ENCODE data around the gene CD55.
"Not testable (repeated sequence)": the region's sequence is repeated elsewhere in the genome, so short reads cannot be mapped to it uniquely, and the experiment has no call there.

Gene CD55

DNA sequence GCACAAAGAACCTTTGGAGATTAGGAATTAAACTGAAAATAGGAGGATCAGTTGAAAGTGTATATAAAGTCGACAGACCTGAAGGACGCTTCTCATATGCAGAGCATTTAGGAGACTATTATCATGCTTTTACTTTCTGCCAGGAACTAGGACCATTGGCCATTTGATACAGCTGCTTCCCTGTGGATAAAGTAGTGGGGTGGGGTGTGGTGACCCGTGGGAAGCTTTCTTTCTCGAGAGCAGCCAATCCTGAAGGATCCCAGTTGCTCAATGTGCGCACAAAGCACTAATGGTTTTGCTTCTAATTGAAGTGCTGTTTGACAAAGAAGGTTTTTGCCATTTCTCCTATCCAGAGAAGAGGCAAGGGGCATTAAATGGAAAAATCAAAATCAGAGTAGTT, 14.9 kb upstream of the CD55 start:
- DNase-seq: no peak

DNA sequence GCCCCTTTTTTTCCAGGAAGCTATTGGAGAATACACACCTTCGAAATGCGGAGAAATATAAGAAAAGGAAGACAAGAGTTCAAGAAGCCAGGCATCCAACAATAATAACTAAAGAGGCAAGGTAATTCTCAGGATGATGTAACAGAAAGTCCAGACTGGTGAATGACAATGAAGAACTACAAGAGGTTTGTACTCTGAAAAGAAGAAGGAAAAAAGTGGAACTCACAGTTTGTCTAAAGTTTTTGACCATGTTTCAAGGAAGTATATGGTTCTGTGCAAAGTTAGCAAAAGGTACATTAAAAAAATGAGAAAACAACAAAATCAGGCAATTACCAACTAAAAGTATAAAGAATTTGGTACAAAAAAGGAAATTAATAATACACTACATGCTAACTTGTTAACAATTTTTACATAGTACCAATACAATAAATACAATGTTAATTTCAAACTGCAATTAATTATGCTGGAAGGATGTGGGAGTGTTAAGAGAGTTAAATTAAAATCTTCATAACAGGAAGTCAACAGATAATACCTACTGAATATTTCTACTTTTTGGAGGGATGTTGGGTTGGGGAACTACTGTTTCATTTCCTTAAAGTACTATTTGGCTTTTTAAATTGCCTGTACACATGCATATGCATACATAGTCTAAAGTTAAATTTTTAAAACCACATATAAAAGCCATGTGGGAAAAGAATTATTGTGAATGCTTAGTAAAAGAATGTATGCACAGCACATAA, 12.9 kb upstream of the CD55 start:
- no peak for DNase-seq

DNA sequence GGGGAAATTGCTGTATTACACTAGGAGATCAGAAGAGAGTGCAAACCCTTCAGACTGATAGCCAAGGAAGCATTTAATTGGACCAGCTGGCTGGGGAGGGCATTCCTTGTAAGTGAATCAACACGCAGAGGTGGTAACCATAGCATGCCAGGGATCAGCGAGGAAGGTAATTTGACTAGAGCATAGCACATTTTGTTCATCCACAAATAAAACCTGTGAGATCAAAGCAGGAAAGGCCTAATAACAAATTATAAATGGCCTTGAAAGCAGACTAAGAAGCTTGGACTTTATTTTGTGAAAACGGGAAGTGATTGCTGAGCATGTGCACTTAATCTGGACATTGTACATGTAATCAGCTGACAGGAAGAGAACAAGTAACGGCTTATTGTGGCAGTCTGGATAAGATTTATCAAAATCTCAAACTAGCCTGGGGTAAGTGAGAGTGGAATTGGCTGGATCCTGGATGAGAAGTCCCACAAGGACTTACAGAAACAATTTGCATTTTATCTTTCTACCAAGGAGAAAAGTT, 11.7 kb upstream of the CD55 start:
- DNase-seq: no peak

DNA sequence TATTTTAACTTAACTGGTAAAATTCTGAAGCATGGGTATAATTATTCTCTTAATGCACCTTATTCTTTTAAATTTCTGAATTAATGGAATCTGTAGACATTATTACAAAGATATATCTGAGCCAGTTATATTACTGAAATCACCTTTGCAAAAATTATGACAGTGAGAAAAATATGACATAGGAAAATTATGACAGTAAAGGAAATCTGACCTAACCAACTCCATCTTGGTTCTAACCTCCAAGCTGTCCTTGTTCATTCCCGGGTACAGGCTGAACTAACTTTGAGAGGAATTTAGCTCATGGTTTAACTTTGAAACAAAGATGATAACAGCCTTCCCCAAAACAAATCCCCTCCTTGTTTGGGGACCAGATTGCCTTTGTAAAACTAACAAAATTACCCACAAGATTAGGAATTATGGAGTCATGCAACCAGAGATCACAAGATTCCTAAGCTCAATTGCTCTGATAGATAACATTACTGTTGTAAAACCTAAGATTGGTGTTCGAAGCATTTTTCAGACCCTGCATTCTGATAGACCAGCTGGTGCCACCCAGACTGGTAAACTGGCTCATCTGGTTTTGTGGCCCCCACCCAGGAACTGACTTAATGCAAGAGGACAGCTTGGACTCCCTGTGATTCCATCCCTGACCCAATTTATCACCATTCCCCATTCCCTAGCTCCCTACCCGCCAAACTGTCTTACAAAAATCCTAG, 9.4 kb upstream of the CD55 start:
- no peak for DNase-seq

DNA sequence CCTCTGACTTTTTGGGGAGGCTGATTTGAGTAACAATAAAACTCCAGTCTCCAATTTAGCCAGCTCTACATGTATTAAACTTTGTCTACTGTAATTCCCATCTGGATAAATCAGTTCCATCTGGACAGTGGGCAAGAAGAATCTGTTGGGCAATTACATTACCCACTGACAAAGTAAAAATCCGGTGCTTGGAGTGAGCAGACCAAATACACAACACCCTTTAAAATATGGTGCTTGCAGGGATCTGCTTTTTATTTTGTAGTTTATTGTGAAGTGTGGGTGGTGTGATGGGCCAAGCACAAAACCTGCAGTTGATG, 8.9 kb upstream of the CD55 start:
- no peak for DNase-seq

DNA sequence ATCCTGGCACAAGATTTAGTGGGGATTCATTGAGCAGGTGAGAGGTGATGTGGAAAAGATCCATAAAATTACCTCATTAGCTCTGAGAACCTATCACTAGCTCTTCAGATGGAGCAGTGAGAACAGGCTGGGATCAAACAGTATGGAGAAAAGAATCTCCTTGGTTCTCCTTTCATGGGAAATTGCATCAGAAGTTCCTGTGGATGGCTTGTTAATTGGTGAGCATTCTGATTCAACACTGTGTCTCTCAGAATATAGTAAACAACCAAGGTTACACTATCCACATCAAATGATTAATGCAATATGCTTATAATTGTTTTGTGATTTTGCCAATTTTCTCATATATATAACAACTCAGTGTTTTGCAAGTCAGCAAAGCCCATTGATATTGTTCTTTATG, 8.3 kb upstream of the CD55 start:
- no peak for DNase-seq

DNA sequence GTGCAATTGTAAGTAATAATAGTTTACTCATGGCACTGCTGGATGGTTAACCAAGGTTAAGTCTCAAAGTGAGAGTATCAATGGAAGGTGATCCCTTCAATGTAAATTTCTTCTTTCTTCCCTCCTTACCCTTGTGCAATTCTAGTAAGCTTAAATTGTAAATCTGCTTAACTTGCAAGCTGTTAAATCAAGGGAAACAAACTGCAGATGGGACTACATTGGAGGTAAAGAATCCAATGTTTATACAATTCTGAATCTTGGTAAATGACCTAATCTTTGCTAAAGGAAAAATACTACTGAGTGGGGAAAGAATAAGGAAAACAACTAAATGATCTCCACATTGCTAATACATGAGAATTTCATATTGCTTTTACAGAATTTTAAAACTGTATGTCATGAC, 6.7 kb upstream of the CD55 start:
- no peak for DNase-seq

DNA sequence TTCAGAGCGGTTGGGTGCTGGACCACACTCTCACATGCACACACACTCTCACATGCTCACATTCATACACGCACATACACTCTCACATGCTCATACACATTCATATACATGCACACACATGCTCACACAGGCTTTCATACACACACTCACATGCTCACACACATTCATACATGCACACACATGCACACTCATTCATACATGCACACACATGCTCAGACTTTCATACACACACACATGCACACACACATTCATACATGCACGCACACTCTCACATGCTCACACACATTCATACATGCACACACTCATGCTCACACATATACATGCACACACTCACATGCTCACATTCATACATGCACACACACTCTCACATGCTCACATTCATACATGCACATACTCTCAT, 6.0 kb upstream of the CD55 start:
- DNase-seq: no peak

DNA sequence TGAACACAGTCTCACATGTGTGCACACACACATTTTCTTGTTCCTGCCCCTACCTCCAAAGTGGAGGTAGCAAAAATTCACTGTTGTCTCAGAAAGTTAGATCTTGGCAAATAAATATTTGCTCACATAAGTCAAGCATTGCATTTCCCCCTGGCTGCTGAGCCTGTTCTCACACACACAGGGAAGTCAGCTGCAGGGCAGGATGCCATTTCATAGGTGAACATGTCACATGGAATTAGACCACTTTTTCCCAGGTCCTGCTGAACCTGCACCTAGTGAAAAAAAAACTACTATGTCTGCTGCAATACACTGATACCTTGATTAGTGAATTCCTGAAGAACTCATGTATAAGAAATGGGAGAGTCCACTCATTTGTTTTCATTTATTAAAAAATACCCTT, 5.3 kb upstream of the CD55 start:
- DNase-seq: no peak

DNA sequence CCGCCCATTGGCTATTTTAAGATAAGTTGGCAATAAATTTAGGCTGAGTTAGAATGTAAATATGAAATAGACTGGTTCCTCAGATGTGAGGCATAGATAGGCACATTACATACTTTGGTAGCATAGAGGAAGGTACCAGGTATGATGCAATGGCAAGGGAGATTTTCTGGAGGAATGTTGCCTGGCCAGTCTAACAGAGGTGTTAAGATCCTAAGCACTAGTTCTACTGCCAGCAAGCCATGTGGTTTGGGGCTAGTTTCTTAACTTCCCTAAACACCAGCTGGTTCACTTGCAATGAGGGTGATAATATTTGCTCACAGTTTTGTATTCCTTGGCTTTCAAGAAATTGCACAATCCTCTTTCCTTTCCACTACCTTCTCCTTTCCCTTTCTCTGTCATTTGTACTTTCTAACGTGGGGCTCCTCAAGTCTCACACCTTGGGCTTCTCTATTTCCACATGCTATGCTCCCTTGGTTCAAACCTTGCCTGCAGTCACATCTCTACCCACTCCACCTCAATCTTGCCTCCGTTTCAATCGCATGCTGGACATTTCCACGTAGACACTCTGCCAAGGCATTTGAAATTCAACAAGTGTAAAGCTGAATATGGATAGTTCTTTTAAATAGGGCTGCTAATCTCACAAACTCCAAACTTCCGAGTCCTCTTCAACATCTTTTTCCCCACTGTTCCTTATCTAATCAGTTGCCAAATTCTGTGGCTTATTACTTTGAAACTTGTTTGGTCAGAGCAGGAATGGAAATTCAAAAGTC, 4.7 kb upstream of the CD55 start:
- DNase-seq: no peak

DNA sequence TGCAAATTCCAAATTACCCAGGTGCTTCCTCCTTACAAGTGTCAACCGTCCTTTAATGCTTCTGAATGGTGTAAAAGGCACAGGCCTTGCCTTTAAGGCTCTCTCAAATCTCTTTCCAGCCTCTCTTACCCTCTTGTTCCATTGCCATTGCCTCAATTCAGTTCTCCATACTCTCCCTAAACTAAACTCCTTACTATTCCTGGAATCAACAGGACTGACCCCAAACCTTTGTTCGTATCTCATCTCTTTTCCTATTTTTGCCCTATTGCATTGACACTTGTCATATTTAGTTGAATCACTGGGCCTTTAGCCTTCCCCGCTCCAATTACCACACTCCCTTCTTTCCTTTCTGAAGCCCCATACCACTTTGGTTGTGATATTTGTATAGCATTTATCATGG, 3.9 kb upstream of the CD55 start:
- no peak for DNase-seq

DNA sequence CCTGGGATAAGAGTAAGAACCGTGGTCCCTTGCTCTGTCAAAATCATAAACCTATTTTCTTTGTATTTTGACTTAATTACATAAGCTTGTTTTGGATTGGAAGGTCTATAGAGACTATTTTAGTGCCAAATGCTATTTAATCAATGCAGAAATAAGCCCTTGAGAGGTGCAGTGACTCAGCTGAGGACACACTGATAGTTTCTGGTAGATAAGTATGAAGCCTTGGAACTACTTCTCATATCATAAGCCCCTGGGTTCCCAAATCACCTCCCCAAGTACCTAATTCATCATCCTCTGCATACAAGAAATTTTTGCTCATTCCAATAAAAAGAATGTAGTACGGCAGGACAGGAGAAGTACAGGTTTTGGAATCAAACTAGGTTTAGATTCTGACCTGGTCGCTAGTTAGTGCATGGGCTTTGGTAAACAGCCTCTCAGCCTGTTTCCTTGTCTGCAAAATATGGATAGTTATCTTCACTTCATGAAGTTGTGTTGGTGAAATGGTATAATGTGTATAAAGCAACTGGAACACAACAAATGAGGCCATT, 3.3 kb upstream of the CD55 start:
- DNase-seq: no peak

DNA sequence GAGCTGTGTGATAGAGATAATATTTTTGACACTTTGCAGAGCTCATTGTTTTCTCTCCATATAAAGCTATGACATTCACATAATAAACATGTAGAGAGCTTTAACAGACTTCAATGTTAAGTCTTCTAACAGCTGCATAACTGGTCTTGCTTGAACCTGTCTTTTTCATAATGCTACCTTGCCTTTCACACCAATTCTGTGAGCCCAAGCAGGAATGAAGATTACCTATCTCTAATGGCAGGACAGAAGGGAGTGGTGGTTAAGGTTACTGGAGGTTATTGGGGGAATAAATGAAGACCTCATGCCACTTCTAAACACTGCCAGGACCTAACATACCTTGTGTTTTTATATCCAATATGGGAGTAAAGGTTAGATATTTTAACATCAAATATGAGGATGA, 2.3 kb upstream of the CD55 start:
- no peak for DNase-seq

DNA sequence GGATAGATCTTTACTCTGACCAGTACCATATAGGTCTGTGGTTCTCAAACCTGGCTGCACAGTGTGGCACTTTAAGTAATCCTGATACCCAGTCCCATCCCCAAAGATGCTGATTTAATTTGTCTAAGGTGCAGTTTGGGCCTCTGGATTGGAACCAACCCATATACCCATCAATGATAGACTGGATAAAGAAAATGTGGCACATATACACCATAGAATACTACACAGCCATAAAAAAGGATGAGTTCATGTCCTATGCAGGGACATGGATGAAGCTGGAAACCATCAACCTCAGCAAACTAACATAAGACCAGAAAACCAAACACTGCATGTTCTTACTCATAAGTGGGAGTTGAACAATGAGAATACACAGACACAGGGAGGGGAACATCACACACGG, 1.4 kb upstream of the CD55 start:
- DNase-seq: not testable (repeated sequence)

DNA sequence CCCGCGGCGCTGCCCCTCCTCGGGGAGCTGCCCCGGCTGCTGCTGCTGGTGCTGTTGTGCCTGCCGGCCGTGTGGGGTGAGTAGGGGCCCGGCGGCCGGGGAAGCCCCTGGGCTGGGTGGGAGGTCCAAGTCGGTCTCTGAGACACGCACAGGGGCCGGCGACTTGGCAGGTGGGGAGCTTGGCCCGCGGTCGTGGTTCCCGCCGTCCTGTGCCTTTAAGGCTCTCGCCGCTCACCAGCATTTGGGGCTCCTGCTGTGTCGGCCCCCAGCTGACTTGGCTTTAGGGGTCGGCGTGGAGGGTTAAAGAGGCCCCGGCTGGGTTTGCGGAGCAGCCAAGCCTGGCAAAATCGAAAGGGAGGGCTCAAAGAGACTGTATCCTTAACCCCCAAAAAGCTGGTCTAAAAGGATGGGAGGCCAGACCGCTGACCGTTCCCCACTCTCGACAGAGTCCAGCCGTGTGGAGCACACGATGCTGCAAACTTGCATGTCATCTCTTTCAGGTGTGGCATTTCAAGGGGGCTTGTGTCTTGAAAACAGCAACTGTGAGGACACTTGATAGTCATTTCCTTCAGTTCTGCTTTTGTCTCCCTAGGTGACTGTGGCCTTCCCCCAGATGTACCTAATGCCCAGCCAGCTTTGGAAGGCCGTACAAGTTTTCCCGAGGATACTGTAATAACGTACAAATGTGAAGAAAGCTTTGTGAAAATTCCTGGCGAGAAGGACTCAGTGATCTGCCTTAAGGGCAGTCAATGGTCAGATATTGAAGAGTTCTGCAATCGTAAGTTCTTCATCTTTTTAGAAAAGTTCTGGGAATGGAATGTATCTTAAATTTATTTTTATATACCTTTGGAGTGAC, 540 bp downstream of the CD55 start:
- DNase-seq: no peak

DNA sequence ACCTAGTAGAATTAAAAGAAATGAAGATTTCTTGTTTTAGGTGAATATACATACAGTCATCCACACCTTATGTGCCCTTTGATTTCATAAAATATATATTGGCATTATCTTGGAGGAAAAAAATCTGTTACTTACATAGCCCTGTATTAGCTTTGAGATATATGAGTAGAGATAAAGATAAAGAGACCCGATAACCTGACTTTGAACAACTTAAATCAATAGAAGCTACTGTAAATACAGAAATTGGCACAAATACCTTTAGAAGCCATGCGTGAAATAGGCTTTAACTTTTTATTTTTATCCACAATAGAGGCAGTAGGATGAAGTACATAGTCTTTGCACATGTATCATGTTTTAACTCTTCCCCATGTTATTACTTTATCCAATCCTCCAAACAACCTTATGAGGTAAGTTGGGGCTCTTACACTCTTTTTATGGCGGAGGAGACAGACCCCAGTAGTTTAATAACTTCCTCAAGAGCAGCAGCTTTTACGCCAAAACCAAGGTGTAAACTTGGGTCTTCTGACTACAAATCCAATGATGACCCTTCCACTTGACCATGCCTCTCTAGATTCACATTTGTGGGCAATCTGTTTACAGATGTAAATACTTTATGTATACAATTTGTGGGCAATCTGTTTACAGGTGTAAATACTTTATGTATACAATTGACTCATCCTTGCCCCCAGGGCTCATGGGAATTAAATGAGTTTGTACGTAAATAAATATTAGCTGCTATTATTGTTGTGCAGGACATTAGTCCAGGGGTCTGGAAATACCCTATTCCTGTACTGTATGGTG, 2.1 kb downstream of the CD55 start:
- no peak for DNase-seq

DNA sequence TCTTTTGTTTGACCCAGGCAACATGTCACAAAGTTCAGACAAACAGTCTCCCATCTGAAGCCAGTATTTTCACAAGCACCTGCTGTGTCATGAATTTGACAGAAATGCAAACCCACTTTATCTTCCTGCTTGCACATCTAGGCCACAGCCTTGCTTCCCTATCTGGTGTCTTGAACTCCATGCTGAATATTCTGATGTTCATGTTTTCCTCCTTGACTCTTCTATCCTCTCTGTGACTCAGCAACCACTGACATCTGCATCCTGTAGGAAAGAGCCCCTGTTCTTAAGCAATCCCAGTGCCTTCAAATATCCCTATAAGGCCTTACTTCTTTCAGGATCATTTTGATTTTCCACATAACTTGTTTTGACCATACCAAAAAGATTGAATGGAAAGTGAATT, 6.5 kb downstream of the CD55 start:
- DNase-seq: no peak

DNA sequence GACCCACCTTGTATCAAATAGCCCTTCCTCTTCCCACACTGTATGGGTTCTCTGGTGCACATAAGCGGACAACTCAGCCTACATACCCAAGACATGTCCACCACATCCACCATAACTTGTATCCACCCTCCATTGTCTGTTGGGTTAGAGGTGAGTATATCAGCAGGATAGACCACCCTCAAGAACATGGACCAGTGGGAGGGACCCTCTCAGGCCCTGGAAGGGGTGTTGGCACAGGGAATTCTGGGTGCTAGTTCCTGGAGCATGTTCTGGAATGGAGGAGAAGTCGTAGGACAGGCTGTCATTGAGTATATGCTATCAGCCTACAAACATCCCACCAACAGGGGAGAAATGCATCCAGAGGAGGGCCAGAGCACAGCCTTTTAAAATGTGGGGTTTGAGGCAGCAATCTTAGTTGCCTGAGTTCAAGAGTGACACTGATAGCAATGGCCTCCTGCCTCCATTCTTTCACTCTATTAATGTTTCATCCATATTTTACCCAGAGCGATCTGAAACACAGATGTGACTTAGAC, 7.5 kb downstream of the CD55 start:
- DNase-seq: no peak

DNA sequence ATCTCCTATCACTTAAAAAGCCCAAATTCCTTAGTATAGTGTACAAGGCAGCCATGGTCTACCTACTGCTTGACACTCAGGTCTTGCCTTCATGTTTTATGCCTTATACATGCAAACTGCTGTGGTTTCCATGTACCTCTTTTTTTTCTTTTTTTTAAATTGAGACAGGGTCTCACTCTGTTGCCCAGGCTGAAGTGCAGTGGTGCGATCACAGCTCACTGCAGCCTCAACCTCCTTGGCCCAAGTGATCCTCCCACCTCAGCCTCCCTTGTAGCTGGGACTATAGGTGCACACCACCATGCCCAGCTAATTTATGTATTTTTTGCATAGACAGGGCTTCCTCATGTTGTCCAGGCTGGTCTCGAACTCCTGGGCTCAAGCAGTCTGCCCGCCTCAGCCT, 8.0 kb downstream of the CD55 start:
- DNase-seq: no peak

DNA sequence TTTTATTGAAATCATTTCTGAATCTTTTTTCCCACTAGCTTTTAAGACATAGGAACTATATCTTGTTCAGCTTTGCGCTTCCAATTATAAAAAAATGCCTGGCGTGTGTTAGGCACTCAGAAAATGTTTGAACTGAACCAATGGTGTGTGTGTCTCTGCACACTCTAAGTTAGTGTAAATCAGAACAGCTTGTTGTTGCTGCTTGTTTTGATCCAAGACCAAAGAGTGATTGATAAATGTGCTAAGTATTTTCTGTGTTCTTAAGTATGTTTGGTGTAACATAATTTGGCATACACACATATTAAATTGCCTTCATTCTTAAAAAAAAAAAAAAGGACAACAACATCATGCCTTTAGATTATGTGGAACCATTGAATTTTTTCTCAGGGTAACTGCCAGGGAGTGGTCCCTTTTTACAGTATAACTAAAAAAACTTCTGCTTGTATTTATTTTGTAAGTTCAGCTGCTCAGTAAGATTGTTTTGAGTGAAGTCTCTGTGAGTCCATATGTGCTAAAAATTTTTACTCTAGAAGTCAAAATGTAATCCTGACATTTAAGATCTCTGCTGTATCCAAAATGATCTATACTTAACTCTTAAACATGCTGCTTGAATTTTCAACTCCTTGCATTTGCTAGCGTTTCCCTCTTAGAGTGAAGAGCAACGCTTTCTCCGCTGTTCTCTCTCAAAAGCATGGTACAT, 8.7 kb downstream of the CD55 start:
- no peak for DNase-seq
